HTERT RPE-1 (cell line): ENCODE results near the gene ZNF580.

Experiments used
- in situ Hi-C: fragments of 300-500 bp; cut with MboI; formaldehyde crosslinking; loops from 4 replicates; pipeline ENCODE4 v1.14.3; 2020; ENCODE audit warnings: low sequenced_read_pairs

ZNF580 gene

DNA sequence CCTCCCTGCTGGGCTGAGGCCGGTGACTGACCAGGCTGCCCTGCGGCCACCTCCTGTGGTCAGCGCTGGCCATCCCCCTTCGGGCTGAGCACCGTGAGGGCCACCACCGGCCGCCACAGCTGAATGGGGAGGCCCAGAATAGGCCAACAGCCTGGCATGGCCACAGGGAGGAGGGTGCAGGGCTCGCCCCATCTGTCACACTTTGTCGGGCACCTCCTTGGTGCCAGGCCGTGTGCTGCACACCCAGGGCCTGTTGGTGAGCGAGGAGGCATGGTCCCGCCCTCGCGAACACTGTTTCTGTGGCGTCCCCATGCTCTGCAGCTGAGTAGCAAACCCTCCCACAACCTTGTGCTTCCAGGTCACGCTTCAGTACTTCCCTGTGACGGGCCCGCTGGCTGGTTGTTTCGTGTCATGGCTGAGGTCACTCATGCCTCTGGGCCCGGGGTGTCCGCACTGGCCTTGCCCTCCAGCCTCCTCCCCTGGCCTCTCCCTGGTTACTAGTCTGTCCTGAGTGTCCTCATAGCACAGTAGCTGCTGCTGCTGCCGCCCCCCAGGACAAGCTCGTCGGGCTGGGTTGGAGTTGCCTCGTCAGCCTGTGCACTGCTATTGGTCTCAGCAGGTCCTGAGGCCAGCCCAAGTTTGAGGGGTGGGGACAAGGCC is 49.4 kb downstream of the ZNF580 start:
- in situ Hi-C loops = no loop called here

GRCh38 chr19:55690769-55691545 is 50.2 kb downstream of the ZNF580 start:
- in situ Hi-C loops = no loop called here

- in situ Hi-C loops = no loop called here
These were observed 51.0 kb downstream of the ZNF580 start for GRCh38 chr19:55691561-55692481.

DNA sequence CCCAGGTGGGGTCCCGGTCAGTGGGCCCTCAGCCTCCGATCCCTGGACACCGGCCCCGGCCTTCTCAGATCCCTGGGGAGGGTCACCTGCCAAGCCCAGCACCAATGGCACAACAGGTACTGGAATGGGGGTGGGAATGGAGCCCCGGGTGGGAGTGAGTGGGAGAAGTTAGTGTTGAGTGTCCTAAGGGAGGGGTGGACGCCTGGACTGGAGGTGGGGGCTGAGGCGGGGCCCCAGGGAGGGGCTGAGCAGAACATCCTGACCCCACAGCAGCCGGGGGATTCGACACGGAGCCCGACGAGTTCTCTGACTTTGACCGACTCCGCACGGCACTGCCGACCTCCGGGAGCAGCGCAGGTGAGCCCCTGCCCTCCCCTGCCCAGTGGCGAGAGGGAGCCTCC is 51.9 kb downstream of the ZNF580 start:
- in situ Hi-C loops = no loop called here
